Loucy (cell line): ENCODE results near the gene DNAJC11.

Source experiments
- CTCF ChIP-seq: fragments of 200-600 bp; sonication (generic); conservative IDR thresholded peaks from 2 replicates; pipeline ENCODE4 v1.5.1; 2014; ENCODE audit warnings: mild to moderate bottlenecking, antibody characterized with exemption, low read length
- EZH2phosphoT487 ChIP-seq: fragments of 200-600 bp; IDR thresholded peaks from 2 replicates; pipeline ENCODE4 v1.6.1; 2018; ENCODE audit warnings: antibody characterized with exemption, mild to moderate bottlenecking, moderate library complexity, borderline replicate concordance

GRCh38 chr1:6695868-6696267 lies 5.7 kb downstream of the DNAJC11 start:
- TF ChIP-seq CTCF (no peak), EZH2phosphoT487 (no peak)
